T-cell (primary cell): ENCODE measurements around the gene CD79B. TPM values are rescaled to one million over a fixed set of nuclear protein-coding genes. Genes with fewer than 3 reads are reported as not detected.

Source experiments
- ATAC-seq, 4 experiments: fragments of 200-7000 bp in 3 of 4; fragments of 150-1000 bp in 1 of 4; cut with Tn5 transposase; replicated peaks in 1 of 4; 1 replicate in 3 of 4; 2 replicates in 1 of 4; pipeline ENCODE4 v1.10.0; 2021; ENCODE audit warnings: moderate library complexity in 3 of 4, mild to moderate bottlenecking in 2 of 4, moderate number of reproducible peaks in 1 of 4
- CTCF ChIA-PET, 2 donors: fragments of 300-600 bp; sonication (Branson Sonifier 250); formaldehyde crosslinking; loops; one replicate each; lab custom pipeline; 2022; ENCODE audit warnings: antibody characterized with exemption in 2 of 2; lab: Charles Lee
- POLR2A ChIA-PET, 2 donors: fragments of 300-600 bp; sonication (Branson Sonifier 250); formaldehyde crosslinking; loops; one replicate each; lab custom pipeline; 2022; ENCODE audit warnings: antibody characterized with exemption in 2 of 2; lab: Charles Lee
- DNase-seq, 35 experiments: peaks; one replicate each; pipeline versions ENCODE4 v3.0.0 to v3.0.0-alpha.2; 2013 to 2023
- H3K27ac ChIP-seq: one replicate; pipeline ENCODE4 v1.5.1; 2013; ENCODE audit warnings: low read length
- H3K27me3 ChIP-seq, 2 experiments: replicated peaks in 1 of 2; 1 replicate in 1 of 2; 2 replicates in 1 of 2; pipeline versions ENCODE4 v1.6.1 to v1.7.0; 2013; ENCODE audit warnings: low read length in 1 of 2, mixed read lengths in 1 of 2; ENCODE audit not compliant: control insufficient read depth in 2 of 2, insufficient read depth in 2 of 2; ENCODE audit errors: extremely low read depth in 1 of 2
- H3K36me3 ChIP-seq, 2 donors: 1 replicate in 1 of 2; 2 replicates in 1 of 2; pipeline versions ENCODE4 v1.6.1 to v1.7.0; 2013; ENCODE audit warnings: low read length in 1 of 2; ENCODE audit not compliant: control insufficient read depth in 2 of 2, insufficient read depth in 1 of 2; ENCODE audit errors: extremely low read depth in 1 of 2
- H3K4me1 ChIP-seq, 2 experiments: 1 replicate in 1 of 2; 2 replicates in 1 of 2; pipeline versions ENCODE4 v1.6.1 to v1.7.0; 2013; ENCODE audit warnings: low read length in 2 of 2, mixed read lengths in 1 of 2; ENCODE audit not compliant: insufficient read depth in 2 of 2, control insufficient read depth in 1 of 2; ENCODE audit errors: extremely low read depth in 1 of 2
- H3K4me3 ChIP-seq, 2 donors: 1 replicate in 1 of 2; 2 replicates in 1 of 2; pipeline versions ENCODE4 v1.5.1 to v1.7.0; 2013; ENCODE audit warnings: mild to moderate bottlenecking in 2 of 2, low read length in 1 of 2, moderate library complexity in 1 of 2; ENCODE audit not compliant: control insufficient read depth in 1 of 2; ENCODE audit errors: extremely low read depth in 1 of 2
- H3K9me3 ChIP-seq: 2 replicates; pipeline ENCODE4 v1.7.0; 2013
- H3K27ac Mint-ChIP-seq, 2 donors: one replicate each; pipeline ENCODE4 v1.8.0; 2020 to 2021; ENCODE audit warnings: mild to moderate bottlenecking in 2 of 2, mixed read lengths in 2 of 2
- H3K27me3 Mint-ChIP-seq, 2 donors: one replicate each; pipeline ENCODE4 v1.8.0; 2021 to 2022; ENCODE audit warnings: mixed read lengths in 2 of 2
- H3K36me3 Mint-ChIP-seq: one replicate; pipeline ENCODE4 v1.8.0; 2021; ENCODE audit warnings: mixed read lengths
- H3K4me1 Mint-ChIP-seq, 3 donors: one replicate each; pipeline ENCODE4 v1.8.0; 2020 to 2022; ENCODE audit warnings: mixed read lengths in 3 of 3, mild to moderate bottlenecking in 1 of 3
- H3K4me3 Mint-ChIP-seq, 3 donors: one replicate each; pipeline ENCODE4 v1.8.0; 2020 to 2022; ENCODE audit warnings: mild to moderate bottlenecking in 3 of 3, mixed read lengths in 3 of 3, moderate library complexity in 3 of 3
- H3K9me3 Mint-ChIP-seq, 3 donors: one replicate each; pipeline ENCODE4 v1.8.0; 2020 to 2022; ENCODE audit warnings: mixed read lengths in 3 of 3
- WGBS: methylation state at CpG from one replicate; pipeline ENCODE4 v1.1.5; 2013; ENCODE audit warnings: missing lambda C conversion rate; ENCODE audit not compliant: insufficient coverage; 5-methylcytosine and 5-hydroxymethylcytosine counted together
- total RNA-seq, 35 experiments: library from RNA in 6 of 35; stranded (reverse) in 6 of 35; fragments of 120-200 nt in 1 of 35; gene quantifications; one replicate each; pipeline versions ENCODE4 v1.2.1 to v1.2.4 and lab custom pipeline; 2013 to 2026

Gene CD79B
- total RNA-seq, 5 donors from 2014 or later (not counting 1 experiment from before 2014, with no cell fraction given): 13.4 to 53.1 (median 27.7) TPM

DNA sequence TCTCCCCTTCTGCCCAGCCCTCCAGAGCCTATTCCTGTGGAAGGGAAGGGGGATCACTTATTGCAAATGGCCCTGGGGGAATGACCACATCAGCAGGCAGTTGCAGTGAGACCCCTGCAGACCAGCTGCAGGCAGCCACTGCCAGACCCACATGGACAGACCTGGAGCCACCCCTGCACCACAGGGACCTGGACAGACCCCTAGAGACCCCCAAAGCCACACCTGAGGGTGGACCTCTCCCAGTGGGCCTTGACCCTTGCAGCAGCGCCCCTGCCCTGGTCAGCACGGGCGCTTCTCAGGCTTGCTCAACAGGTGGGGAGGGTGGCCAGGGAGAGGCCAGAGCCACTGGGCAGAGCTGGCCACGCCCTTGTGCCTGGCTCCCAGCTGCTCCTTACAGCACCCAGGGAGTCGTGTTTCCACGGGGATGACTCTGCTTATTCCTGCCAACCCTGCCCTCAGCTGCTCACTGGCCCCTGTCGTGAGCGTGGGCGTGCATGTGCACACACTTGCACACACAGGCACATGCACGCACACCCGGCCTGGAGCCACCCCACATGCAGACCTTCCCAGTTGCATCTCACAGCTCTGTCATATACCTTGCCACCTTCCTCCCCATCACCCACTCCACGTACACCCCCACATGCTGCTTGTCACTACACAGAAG, 41.9 kb upstream of the CD79B start:
- Histone ChIP-seq H3K36me3 (no peaks in the 10 kb centered on the region), H3K9me3 (no peaks in the 10 kb centered on the region), H3K4me3 (no peak overlapping the region), H3K27me3 (peaks cover 0 to 16% of the 10 kb centered on the region in 2 experiments), H3K4me1 (peaks cover 0 to 11% of the 10 kb centered on the region in 2 experiments), H3K27ac (no peak overlapping the region)
- no peaks in the 10 kb centered on the region for H3K27me3 Mint-ChIP-seq
- ATAC-seq (no peak), DNase-seq (no peak)
- peaks cover 0 to 14% (median 2%) of the 10 kb centered on the region in 3 donors for H3K4me1 Mint-ChIP-seq
- ChIA-PET POLR2A (no interaction called here), CTCF (interaction anchor here in 1 of 2 donors (0.5 kb wide), 1 partner anchor 791 kb away, joined by 4 read pairs; no protein-coding TSS in a partner anchor)
- H3K36me3 Mint-ChIP-seq: no peaks in the 10 kb centered on the region
- H3K9me3 Mint-ChIP-seq: no peaks in the 10 kb centered on the region
- WGBS: 81% methylated on average over 11 of the region's 12 CpGs
- peak overlapping the region in 1 of 2 donors; percentile 27 for H3K27ac Mint-ChIP-seq
- H3K4me3 Mint-ChIP-seq: no peak overlapping the region

GRCh38 chr17:63973247-63973646, 41.1 kb upstream of the CD79B start:
- Histone ChIP-seq H3K36me3 (no peaks in the 10 kb centered on the region), H3K9me3 (no peaks in the 10 kb centered on the region), H3K27me3 (peaks cover 0 to 16% of the 10 kb centered on the region in 2 experiments), H3K4me1 (peaks cover 0 to 11% of the 10 kb centered on the region in 2 experiments), H3K27ac (no peak overlapping the region), H3K4me3 (no peak overlapping the region)
- H3K27ac Mint-ChIP-seq: no peak overlapping the region
- no peaks in the 10 kb centered on the region for H3K27me3 Mint-ChIP-seq
- no peaks in the 10 kb centered on the region for H3K9me3 Mint-ChIP-seq
- 91% methylated on average over 6 of the region's 6 CpGs for WGBS
- peaks cover 0 to 14% (median 2%) of the 10 kb centered on the region in 3 donors for H3K4me1 Mint-ChIP-seq
- DNase-seq (no peak), ATAC-seq (no peak)
- no peaks in the 10 kb centered on the region for H3K36me3 Mint-ChIP-seq
- POLR2A ChIA-PET: no interaction called here
- CTCF ChIA-PET: no interaction called here
- no peak overlapping the region for H3K4me3 Mint-ChIP-seq

- POLR2A ChIA-PET: no interaction called here
- H3K36me3 ChIP-seq: no peaks in the 10 kb centered on the region
- H3K27me3 ChIP-seq: peaks cover 0 to 16% of the 10 kb centered on the region in 2 experiments
- CTCF ChIA-PET: no interaction called here
- H3K4me3 ChIP-seq: no peak within 1 kb of the TSS
- Mint-ChIP-seq H3K27me3 (no peaks in the 10 kb centered on the region), H3K4me3 (no peak within 1 kb of the TSS), H3K9me3 (no peaks in the 10 kb centered on the region), H3K36me3 (no peaks in the 10 kb centered on the region), H3K4me1 (peaks cover 0 to 14% (median 2%) of the 10 kb centered on the region in 3 donors), H3K27ac (peak within 1 kb of the TSS in 1 of 2 donors; percentile 36)
- peaks cover 0 to 13% of the 10 kb centered on the region in 2 experiments for H3K4me1 ChIP-seq
- H3K27ac ChIP-seq: no peak within 1 kb of the TSS
- no peak for DNase-seq
- no peak for ATAC-seq
- no peaks in the 10 kb centered on the region for H3K9me3 ChIP-seq
- WGBS: 90% methylated on average over 7 of the region's 14 CpGs
Observed at GRCh38 chr17:63972796-63973195, 40.7 kb upstream of the CD79B start, which contains the start of gene SCN4A. TSS of gene SCN4A (minus strand) at chr17:63972918. CDS start at chr17:63972841, 77 bp downstream.

DNA sequence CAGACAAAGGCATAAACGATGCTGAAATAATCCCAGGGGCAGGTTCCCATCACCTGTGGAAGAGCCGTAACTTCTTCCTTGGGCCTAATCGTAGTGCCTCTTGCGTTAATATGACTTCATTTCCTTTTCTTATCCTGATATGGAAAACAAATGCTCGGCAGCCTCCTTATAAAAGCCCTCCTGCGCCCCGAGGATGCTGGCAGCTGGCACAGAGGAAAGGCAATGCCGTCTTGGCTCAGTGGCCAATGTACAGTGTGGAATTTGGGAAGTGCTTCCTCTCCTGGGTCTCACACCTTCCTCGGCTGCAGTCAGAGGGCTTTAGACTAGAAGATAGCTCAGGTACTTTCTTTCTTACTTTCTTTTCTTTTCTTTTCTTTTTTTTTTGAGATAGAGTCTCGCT, 37.1 kb upstream of the CD79B start:
- H3K9me3 Mint-ChIP-seq: no peaks in the 10 kb centered on the region
- Histone ChIP-seq H3K27ac (no peak overlapping the region), H3K9me3 (no peaks in the 10 kb centered on the region), H3K4me1 (peaks cover 0 to 29% of the 10 kb centered on the region in 2 experiments), H3K4me3 (no peak overlapping the region), H3K36me3 (no peaks in the 10 kb centered on the region), H3K27me3 (peaks cover 0 to 8% of the 10 kb centered on the region in 2 experiments)
- 86% methylated on average over 6 of the region's 10 CpGs for WGBS
- POLR2A ChIA-PET: no interaction called here
- H3K36me3 Mint-ChIP-seq: no peaks in the 10 kb centered on the region
- no peak for DNase-seq
- no peak overlapping the region for H3K27ac Mint-ChIP-seq
- H3K4me1 Mint-ChIP-seq: peaks cover 11 to 14% (median 11%) of the 10 kb centered on the region in 3 donors
- H3K4me3 Mint-ChIP-seq: no peak overlapping the region
- ATAC-seq: no peak
- H3K27me3 Mint-ChIP-seq: no peaks in the 10 kb centered on the region
- CTCF ChIA-PET: interaction anchor here in 1 of 2 donors (0.7 kb wide), 1 partner anchor 273 kb away, joined by 3 read pairs; no protein-coding TSS in a partner anchor

GRCh38 chr17:63967953-63968352, 35.8 kb upstream of the CD79B start:
- H3K9me3 Mint-ChIP-seq: no peaks in the 10 kb centered on the region
- H3K9me3 ChIP-seq: no peaks in the 10 kb centered on the region
- H3K4me1 Mint-ChIP-seq: peaks cover 11 to 14% (median 11%) of the 10 kb centered on the region in 3 donors
- H3K27me3 Mint-ChIP-seq: no peaks in the 10 kb centered on the region
- no peak overlapping the region for H3K4me3 Mint-ChIP-seq
- H3K27ac ChIP-seq: no peak overlapping the region
- no peak overlapping the region for H3K4me3 ChIP-seq
- no peak for DNase-seq
- WGBS: 76% methylated on average over 15 of the region's 19 CpGs
- POLR2A ChIA-PET: no interaction called here
- CTCF ChIA-PET: interaction anchor here in 1 of 2 donors (0.7 kb wide), 1 partner anchor 778 kb away, joined by 4 read pairs; no protein-coding TSS in a partner anchor
- H3K4me1 ChIP-seq: peaks cover 0 to 29% of the 10 kb centered on the region in 2 experiments
- H3K36me3 ChIP-seq: no peaks in the 10 kb centered on the region
- no peaks in the 10 kb centered on the region for H3K36me3 Mint-ChIP-seq
- no peak overlapping the region for H3K27ac Mint-ChIP-seq
- H3K27me3 ChIP-seq: no peaks in the 10 kb centered on the region
- ATAC-seq: no peak

- Mint-ChIP-seq H3K36me3 (no peaks in the 10 kb centered on the region), H3K4me3 (no peak overlapping the region), H3K27me3 (no peaks in the 10 kb centered on the region), H3K27ac (peak overlapping the region in 1 of 2 donors; percentile 1), H3K4me1 (peaks cover 11 to 16% (median 14%) of the 10 kb centered on the region in 3 donors), H3K9me3 (no peaks in the 10 kb centered on the region)
- WGBS: 67% methylated on average over 11 of the region's 11 CpGs
- H3K36me3 ChIP-seq: no peaks in the 10 kb centered on the region
- ATAC-seq (peak; percentile 67 to 99 (median 82)), DNase-seq (peak in 31 of 35 experiments; percentile 17 to 81 (median 59))
- H3K4me3 ChIP-seq: no peak overlapping the region
- no peaks in the 10 kb centered on the region for H3K9me3 ChIP-seq
- ChIA-PET CTCF (interaction anchor here (0.6 to 1.0 kb wide), 4 partner anchors 52 to 167 kb away, joined by 3 read pairs; no protein-coding TSS in a partner anchor), POLR2A (interaction anchor here in 1 of 2 donors (0.6 kb wide), 1 partner anchor 19 kb away, joined by 4 read pairs; no protein-coding TSS in a partner anchor)
- H3K27ac ChIP-seq: no peak overlapping the region
- no peaks in the 10 kb centered on the region for H3K27me3 ChIP-seq
- H3K4me1 ChIP-seq: peaks cover 0 to 29% of the 10 kb centered on the region in 2 experiments
Observed at GRCh38 chr17:63966646-63967264, 34.6 kb upstream of the CD79B start.
